T47D (cell line): ENCODE data around the gene TIMM22.
"Not testable (repeated sequence)": the region's sequence is repeated elsewhere in the genome, so short reads cannot be mapped to it uniquely, and the experiment has no call there.

Source experiments
- DNase-seq, 2 experiments: peaks; one replicate each; pipeline versions ENCODE4 v3.0.0 to v3.0.0-alpha.2; 2011 to 2012; ENCODE audit warnings: low read depth in 1 of 2, low spot score in 1 of 2
- JUND ChIP-seq: IDR thresholded peaks from 2 replicates; pipeline ENCODE4 v1.6.1; 2012; ENCODE audit warnings: low read depth
- in situ Hi-C: cut with HindIII; loops from 2 replicates; pipeline ENCODE4 v1.10.0; 2016; ENCODE audit warnings: low sequenced_read_pairs, low pct_unique_long_range_greater_than_20kb

Gene TIMM22

DNA sequence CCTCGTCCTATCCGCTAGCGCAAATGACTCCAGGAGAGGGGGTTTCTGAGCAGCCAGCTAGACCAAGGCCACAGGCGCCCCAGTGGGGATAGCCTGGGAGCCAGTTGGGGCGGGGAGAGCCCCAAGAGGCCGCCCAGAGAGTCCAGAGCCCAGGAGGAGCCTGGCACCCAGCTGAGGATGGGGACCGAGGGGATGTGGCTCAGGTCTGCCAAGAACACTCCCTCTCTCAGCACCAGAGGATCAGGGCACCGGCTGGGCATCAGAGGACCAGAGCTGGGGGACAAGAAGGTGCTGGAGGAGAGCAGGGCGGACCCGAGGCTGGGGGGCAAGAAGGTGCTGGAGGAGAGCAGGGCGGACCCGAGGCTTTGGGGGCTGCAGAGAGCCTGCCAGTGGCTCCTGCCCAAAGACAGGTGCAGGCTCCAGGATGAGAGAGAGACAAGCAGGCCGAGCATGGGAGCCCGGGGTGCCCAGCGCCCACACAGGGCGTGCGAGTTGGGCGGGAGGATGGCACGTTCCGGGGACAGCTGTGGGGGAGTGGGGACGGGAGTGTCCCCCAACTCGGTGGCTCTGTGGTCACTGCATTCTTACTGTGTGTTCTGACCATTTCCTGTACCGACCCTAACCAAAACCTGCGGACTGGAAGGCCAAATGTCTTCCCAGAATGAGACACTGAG is 39.4 kb downstream of the TIMM22 start:
- DNase-seq = no peak
- TF ChIP-seq JUND = no peak
- in situ Hi-C loops = no loop called here

DNA sequence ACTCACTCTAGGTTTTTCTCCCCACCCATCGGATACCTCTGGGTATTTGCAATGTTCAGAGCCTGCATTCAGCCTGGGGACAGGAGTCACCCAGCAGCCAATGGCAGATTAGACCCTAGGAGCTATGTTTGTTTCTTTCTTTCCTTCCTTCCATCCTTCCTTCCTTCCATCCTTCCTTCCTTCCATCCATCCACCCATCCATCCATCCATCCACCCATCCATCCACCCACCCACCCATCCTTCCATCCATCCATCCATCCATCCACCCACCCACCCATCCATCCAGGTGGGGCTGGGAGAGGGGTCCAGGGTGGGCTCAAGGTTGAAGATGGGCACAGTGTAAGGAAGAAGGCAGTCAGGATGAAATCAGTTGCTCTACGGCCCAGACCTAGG is 39.9 kb downstream of the TIMM22 start:
- DNase-seq = no peak
- no peak for TF ChIP-seq JUND
- in situ Hi-C loops = no loop called here

DNA sequence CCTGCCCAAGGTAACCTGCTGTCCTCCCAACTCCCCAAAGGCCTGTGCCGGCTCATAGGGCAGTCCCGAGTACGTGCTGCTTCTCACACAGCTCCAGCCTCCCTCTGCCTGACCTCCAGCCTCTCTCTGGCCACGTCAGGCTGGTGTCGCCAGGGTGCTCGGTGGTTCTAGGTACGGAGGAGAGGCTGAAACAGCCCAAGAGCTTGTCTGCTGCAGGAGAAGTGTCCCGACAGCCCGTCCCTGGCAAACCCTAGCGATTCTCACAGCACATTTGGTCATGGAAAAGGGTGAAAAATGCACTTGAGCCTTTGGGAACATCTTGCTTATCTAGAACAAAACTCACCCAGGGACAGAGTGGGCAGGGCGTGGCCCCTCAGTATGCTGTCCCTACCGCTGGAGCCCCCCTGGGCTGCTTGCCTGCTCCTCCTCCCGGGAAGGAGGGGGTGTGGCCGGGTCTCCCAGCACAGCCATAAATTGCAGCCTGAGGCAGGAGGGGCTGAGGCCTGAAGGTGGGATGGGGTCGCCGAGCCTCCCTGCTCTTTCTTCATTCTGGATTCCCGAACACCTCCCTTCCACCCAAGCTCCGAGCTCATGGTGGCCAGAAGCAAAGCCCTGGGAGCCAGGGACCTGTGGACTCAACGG is 40.4 kb downstream of the TIMM22 start:
- in situ Hi-C loops = no loop called here

DNA sequence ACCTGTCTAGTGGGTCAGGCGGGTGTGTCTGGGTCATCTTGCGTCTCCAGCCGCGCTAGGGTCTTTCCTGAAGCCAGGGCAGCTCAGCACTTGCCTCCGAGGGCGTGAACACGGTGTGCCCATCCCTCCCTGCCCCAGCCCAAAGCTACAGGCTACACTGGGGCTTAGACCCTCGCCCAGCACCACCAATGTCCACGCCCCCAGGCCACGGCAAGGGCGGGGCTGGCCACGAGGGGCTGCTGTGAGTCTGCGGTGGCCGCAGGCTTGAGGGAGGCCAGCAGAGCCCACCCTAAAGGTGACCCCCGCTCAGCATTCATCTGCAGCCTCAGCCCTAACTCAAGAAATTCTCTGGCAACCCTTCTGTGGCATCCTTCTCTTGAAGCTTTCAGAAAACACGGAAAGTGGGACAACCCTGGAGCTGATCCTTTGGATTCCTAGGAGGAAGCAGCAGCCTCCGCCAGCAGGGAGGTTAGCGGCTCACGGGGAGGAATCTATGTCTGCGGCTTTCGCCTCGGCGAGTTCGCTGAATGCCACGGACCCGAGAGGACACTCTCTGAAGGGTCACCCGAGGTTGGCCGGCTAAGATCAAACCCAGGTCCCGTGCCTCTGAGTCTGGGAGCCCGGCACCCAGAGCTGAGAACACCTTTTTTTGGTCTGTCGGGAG is 41.7 kb downstream of the TIMM22 start:
- DNase-seq = no peak
- TF ChIP-seq JUND = no peak
- in situ Hi-C loops = no loop called here

More for the DNA sequence above, 40.4 kb downstream of the TIMM22 start:
- TF ChIP-seq JUND = no peak
- DNase-seq = no peak

DNA sequence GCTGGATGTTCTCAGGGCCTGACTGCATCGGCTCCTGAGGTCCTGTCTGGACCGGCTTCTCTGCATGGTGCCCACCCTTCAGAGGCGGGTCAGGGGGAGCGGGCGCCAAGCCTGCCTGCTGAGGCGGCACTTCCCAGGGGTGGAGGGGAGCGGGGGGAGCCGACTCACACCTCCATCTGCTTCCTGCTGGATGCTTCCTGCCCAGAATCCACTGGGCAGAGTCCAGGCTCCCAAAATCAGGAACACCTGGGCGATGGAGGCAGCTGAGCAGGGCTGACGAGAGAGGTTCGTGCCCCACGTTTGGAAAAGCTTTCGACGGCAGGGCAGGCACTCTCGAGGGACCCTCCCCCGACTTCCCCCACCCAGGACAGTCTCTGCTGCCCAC is 42.2 kb downstream of the TIMM22 start:
- no peak for DNase-seq
- in situ Hi-C loops = no loop called here
- no peak for TF ChIP-seq JUND

DNA sequence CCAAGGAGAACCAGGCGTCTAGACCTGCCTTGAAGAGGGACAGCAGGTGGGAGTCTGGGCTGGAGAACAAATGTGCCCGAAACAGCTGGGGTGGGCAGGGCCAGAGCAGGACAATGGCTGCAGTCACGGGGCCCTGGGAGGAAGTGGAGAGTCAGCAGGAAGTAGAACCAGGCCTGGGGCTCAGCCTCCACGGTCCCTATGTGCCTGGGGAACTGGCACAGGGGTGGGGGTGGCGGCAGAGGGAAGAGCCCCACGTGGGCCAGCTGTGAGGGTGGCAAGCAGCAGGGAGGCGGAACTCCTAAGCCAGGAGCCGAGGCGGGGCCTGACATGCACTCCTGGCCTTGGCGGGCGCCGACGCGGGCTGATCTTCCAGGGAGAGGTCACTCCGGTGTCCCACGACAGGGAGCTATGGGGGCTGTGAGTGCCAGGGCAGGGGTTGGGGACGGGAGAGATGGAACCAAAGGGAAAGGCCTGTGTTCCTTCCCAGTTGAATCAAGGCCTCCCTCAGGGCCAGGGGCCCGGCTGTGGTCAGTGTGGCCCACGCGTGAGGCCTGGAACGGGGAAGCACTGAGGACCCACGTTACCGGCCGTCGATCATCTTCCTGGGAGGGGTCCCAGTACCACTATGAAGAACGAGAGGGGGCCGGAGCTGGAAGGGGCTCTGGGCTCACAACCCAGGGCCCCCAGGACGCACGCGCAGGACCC is 42.7 kb downstream of the TIMM22 start:
- in situ Hi-C loops = no loop called here
- no peak for TF ChIP-seq JUND
- no peak for DNase-seq

DNA sequence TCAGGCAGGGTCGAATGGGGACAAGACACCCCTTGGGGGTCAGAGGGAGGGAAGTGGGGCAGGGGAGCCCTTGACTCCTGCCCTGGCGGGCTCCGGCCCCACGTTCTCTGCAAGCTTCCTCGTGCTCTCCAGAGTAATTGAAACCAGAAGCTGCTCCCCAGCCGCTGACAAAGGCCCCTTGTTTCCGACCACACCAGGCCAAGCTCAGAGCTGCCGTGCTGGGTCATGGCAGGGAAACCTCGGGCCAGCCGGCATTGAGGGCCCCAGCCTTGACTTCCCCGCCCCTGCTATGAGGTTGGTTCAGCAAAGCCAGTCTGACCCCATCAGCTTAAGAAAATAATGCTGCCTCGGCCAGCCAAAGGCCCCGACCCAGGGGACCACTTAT is 43.3 kb downstream of the TIMM22 start:
- no peak for TF ChIP-seq JUND
- in situ Hi-C loops = no loop called here
- DNase-seq = no peak

DNA sequence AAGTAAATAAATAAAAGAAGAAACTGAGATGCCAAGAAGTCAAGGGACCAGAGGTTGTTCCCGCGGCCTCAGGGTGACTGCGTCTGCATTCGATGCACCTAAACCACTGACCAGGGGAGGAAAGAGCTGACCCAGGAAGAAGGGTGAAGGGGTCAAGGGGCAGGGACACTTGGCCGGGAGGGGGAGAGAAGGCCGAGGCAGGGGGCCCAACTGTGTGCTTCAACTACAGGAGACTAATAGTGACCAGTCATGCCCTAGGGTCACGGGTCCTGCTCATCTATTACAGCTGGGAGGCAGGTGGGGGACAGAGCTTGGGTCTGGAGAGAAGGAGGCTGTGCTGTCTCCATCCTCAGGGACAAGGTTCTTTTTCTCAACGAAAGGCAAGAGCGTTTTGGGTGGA is 44.8 kb downstream of the TIMM22 start:
- no peak for TF ChIP-seq JUND
- DNase-seq = no peak
- in situ Hi-C loops = no loop called here

DNA sequence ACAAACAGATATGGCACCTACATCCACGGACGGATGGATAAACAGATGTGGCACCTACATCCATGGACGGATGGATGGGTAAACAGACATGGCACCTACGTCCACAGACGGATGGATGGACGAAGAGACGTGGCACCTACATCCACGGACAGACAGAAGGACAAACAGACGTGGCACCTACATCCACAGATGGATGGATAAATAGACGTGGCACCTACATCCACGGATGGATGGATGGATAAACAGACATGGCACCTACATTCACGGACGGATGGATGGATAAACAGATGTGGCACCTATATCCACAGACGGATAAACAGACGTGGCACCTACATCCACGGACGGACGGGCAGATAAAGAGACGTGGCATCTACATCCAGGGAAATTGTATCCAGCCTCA is 45.6 kb downstream of the TIMM22 start:
- in situ Hi-C loops = no loop called here
- DNase-seq = no peak
- TF ChIP-seq JUND = no peak

DNA sequence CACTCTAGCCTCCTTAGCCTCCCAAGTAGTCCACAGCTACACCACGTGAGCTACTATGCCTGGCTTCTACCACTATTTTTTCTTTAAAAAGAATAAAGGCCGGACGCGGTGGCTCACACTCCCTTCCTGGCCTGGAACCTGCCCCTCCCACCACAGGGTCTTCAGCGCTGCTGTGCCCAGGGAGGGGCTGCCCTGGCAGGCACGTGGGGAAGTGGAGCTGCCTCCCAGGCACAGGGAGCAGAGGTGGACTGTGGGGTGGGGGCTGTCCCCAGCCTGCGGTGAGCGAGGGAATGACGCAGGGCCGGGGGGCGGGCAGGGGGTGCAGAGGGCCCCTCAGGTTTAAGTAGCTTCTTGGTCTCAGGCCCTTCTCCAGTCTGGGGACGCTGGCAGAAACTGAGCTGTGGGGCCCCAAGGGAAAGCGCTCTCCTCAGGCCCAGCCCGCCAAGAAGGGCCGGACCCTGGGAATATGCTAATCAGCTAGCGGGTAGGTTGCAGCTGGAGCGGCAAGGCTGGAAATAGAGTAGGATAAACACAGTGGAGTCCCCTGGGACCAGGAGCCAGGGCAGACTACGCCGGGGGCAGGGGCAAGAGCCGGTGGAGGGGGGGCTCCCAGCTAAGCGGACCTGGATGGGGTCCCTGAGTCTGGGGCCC is 46.8 kb downstream of the TIMM22 start:
- in situ Hi-C loops = no loop called here
- DNase-seq = no peak
- TF ChIP-seq JUND = no peak

DNA sequence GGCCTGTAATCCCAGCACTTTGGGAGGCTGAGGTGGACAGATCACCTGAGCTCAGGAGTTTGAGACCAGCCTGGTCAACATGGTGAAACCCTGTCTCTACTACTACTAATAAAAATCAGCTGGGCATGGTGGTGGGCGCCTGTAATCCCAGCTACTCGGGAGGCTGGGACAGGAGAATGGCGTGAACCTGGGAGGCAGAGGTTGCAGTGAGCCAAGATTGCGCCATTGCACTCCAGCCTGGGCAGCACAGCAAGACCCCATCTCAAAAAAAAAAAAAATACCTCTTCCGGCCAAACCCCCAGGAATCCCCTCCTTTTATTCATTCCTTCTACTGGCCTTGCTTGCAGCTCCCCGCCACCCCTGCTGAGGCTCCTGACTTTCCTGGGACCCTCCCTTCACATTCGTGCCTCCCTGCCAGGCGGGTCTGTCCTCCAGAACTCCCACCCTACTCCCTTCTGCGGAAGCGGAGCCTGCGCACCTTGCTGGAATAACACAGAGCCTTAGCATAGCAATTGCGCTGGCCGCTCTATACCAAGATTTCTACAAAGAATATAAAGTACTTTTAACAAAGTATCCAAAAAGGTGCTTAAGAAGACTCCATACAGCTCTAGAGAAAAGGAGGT is 47.6 kb downstream of the TIMM22 start:
- in situ Hi-C loops = not testable (repeated sequence)

DNA sequence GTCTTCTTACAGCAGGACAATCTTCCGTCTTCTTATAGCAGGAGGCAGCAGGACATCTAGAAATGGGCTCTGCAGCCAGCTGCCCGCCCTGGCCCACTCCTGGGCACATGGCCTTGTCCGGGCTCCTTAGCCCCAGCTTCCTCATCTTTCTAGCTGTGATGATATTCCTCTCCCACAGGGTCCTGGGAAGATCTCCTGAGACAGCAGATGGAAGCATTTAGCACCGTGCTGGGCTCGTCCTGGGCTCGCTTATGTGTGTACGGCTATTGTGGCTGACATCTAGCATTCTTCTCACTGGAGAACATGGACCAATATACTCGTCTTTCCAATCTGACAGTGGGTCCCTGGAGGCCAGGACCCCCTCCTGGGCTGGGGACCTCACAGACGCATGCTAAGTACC is 48.5 kb downstream of the TIMM22 start:
- TF ChIP-seq JUND = no peak
- no peak for DNase-seq
- in situ Hi-C loops = no loop called here

More for the DNA sequence above, 47.6 kb downstream of the TIMM22 start:
- DNase-seq = not testable (repeated sequence)
